GM19240 (cell line): Measurements from ENCODE around the gene APOBEC4.

Experiments
- DNase-seq: peaks from one replicate; pipeline ENCODE4 v3.0.0; 2011; ENCODE audit warnings: low spot score; ENCODE audit not compliant: insufficient read length

The APOBEC4 gene

DNA sequence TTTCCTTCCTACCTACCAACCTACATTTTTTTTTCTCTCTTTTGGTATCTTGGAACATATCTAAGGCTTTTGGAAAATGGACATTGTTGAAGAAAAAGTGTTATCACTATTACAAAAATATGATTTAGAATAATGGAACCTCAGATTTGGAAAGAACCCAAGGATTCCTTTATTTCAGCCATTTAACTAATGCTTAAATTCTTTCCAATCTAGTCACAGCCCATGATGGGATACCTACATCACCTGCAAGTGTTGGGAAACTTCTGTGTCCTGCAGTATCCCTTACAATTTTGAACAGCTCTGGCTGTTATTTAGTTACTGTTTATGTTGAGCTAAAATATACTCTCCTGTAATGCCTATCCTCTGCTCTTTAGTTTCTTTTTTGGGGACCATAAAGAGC is 22.3 kb upstream of the APOBEC4 start:
- no peak for DNase-seq

- no peak for DNase-seq
Observed at GRCh38 chr1:183674886-183675285, 21.8 kb upstream of the APOBEC4 start.

DNA sequence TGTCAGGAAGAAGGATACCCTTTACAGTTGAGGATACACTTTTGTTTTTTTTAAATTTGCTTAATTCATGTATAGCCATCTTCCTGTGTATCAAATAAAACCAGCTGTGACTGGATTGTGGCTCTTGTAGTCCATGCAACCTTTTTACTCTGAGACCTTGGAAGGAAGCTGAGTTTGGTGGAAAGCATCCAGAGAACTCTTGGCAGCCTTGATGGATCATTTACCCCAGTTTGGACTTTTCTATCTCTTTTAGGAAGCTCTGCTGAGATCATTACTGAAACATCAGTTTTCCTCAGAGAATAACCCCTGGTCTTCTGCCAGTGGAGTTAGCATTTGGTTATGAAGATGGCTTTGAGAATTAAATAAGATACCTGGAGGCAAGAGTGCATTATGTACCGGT is 21.2 kb upstream of the APOBEC4 start:
- no peak for DNase-seq

DNA sequence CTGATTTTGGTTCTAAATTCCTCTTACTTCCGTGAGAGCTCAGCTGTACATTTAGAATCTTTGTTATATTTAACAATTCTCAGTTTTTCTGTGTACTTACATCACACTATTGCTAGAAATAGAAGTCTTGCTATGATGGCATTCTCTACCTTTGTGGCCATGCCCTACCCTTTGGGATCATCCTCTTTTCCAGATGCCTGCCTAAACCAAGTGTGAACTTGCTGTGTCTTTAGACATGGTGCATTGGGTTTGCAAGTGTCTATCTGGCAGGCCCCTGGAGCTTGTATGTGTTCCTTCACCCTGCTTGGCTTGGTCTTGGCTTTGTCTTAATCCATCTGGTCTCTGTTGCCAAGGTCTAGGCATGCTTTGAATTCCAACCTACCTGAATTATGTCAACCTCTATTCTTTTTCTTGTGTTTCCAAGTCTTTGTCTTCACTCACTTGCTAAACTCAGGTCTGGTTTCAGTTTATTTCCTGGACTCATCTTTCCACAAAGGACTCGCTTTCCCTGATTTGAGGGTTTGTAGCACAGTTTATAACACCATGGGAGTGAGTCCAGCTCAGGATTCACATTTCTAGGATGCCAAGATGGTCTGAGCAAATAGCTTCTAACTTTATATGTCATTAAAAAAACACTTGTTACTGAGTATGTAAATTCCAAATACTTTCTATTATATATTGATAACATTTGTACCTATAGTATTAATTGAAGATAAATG is 20.6 kb upstream of the APOBEC4 start:
- no peak for DNase-seq

GRCh38 chr1:183670169-183670568 is 17.1 kb upstream of the APOBEC4 start:
- no peak for DNase-seq

DNA sequence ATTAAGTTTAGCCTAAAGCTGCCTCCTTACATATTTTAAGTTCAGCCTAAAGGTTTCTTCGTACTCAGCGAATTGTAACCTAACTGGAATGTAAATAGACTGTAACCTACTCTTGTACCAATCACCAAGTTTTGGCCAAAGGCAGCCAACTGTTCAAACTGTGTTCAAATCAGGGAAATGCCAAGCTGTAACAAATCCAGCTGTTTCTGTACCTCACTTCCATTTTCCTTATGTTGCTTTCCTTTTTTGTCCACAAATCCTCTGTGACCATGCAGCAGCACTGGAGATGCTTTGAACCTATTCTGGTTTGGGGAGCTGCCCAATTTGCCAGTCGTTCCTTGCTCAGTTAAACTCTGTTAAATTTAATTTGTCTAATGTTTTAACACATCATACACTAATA is 3.2 kb upstream of the APOBEC4 start:
- no peak for DNase-seq

DNA sequence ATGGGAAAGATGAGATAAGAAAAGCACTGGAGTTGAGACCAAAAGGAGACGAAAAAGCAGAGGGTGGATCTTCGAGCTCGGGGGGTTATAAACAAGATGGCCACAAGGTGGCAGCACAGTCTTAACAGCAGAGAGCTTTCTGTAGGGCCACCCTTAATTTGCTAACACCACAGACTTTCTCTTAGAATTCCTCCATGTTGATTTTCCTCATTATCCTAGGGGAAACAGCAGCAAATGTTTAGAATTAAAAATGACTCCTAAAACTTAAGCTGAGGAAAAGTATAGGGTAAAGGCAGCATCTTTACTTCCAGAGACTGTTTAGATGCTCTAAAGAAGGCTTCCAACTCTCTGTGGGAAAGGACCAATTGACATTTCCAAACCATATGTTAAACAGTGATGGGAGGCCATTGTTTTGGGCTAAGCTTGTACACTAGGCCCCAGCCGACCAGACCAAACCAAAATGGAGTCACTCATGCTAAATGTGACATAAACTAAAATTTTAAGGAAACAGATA is 2.5 kb upstream of the APOBEC4 start:
- no peak for DNase-seq

GRCh38 chr1:183654706-183655105 is 1.6 kb upstream of the APOBEC4 start:
- DNase-seq = no peak

GRCh38 chr1:183653876-183654451 is 848 bp upstream of the APOBEC4 start:
- no peak for DNase-seq

GRCh38 chr1:183653462-183653794 is 312 bp upstream of the APOBEC4 start:
- no peak for DNase-seq

GRCh38 chr1:183652107-183652506 is 1.0 kb downstream of the APOBEC4 start:
- no peak for DNase-seq

DNA sequence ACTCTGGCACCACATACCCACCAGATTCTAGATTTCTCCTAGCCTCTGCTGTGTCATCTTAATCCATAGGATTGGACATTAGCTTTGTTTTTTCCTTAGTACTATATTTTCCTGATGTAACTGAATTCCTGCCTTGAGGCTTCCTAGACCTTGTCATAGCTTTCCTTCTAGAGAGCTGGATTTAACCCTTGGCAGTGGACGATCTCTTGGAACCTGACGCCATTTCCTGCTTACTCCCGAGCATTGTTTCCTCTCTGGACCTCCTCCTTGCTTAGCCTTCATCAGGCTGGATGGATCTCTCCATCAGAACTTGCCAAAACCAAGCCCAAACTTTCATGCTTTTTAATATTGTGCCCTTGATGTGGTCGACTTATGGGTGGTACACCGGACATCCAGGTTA is 1.5 kb downstream of the APOBEC4 start:
- DNase-seq = no peak

DNA sequence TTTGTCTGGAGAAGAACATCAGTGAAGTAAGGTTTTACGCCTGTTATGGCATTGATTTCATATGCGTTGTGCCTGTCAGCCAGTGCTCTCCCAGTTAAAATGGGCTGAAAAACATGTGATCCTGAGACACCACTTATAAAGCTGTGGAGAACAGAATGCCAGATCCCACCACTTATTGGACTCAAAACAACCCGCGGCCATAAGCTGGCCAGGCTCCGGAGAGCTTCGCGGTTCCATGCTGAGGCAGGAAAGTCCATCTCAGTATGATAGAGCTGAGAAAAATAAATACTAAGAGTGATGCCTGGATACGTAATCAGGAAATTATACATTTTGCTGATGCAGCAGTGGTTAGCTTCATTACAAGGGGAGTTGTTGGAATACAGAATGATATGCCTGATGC is 5.1 kb downstream of the APOBEC4 start:
- no peak for DNase-seq

- DNase-seq = no peak
Observed at GRCh38 chr1:183646776-183647175, 6.3 kb downstream of the APOBEC4 start.

- no peak for DNase-seq
Observed at GRCh38 chr1:183645531-183645930, 7.6 kb downstream of the APOBEC4 start.

DNA sequence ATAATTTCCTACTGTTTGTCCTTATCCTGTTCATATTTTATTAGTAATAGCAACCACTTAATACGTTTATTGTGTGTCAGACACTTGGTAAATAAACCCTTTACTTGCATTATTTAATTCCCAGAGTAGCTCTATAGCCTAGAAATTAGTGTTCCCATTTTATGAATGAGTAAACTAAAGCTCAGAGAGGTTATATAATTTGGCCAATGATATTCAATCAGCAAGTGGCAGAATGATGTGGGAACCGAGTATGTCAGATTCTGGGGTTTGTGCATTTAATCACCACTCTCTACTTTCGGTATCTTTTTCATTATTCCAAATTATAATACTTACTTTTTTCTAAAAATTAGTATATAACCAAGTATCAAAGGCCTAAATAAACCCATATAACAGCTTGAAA is 10.9 kb downstream of the APOBEC4 start:
- no peak for DNase-seq

DNA sequence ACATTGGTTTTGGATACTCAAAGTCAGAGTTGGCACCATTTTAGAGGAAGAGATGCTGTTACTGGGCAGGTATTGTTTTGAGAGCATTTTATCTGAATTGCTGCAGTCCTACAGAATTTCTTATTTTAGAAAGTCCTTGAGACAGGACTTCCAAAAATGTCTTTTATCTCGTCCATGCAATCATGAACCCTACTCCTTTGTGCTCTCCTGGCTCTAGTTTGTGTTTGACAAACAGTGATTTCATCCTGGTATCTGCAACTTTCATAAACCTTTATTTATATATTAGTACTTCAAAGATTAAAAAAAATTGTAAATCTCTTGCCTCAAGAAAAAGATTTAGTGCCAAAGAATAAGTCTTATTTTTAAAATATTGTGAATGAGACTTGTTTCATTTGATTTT is 12.9 kb downstream of the APOBEC4 start:
- no peak for DNase-seq

DNA sequence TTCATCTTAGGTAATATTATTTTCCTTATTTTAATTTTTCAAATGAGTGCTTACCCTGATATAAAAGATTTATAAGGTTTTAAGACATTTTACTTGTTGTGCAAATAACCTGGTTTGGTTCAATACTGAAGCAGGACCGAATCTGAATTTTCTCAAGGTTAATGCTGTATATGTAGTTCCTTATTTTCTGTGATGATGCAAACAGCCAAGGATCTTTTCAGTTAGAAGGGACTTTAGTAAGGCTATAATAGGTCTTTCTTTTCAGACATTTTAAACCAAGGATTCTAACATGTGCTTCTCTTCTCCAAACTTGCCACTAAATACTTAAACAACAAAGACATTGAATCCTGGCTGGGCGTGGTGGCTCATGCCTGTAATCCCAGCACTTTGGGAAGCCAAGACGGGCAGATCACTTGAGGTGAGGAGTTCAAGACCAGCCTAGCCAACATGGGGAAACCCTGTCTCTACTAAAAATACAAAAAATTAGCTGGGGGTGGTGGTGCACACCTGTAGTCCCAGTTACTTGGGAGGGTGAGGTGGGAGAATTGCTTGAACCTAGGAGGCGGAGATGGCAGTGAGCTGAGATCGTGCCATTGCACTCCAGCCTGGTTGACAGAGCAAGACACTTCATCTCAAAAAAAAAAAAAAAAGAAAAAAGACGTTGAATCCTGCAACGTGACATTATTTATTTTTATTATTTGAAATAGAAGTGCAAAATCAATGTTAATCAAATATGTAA is 14.3 kb downstream of the APOBEC4 start:
- no peak for DNase-seq

DNA sequence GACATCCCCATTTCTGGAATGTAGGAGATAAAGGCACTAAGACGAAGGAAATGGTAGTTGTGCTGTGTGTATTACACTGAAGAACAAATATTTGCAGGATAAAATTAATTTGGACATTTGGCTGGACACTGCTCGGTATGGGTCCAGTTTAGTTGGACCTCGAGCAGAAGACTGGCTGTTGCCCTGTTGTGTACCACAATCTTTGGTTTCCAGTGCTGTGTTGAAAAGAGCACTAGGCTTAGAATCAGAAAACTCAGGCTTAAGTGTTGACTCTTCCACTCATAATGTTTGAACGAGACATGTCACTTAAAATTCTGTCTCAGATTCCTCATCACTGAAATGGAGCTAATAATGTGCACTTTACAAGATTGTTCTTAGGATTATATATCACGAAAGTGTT is 16.3 kb downstream of the APOBEC4 start:
- no peak for DNase-seq

DNA sequence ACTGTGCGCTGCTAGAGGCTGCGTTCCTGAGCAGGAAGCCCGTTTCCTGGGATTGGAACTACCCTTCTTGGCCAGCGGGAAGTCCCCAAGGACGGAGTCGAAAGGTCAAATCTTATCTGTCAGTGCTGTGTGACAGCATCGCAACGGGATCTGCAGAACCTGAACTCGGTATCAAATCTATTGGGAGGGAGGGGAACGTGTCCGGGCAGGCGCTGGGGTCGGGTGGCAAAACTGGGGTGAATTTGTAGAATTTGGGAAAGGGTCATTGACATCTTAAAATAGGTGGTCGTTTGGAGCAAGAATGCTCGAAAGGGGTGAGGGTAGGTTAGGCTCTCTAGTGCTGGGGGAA is 16.8 kb downstream of the APOBEC4 start:
- DNase-seq = no peak

DNA sequence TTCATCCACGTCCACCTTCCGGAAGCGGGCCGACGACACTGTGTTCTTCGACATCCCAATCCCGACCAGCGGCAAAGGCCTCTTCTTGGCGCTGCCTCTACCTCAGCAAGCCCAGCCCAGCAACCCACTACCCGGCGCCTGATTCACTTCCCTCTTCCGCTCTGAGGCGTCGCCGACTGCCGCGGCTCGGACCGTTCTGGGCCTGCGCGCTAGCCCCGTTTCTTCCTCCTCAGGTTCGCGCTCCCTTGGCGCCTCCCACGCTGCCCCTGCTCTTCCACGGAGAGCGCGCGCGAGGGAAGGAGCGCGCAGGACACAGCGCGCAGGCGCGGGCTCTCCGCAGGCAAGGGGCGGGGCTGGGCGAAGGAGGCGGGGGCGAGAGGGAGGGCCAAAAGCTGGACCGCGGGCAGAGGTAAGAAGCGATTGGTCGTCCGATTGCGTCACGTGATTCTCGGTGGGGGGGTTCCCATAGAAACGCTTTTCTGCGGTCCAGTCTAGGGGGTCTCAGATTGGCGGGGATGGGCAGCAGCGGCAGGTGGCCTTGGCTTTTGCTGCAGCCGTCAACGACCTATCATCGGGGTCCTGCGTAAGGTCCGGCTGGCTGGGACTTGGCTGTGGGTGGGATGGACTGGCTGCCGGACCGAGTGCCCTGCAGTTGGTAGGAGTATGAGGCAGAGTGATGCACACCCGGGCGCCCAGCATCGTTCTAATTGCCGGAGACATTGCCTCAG is 17.3 kb downstream of the APOBEC4 start, which contains the start of gene ARPC5:
ARPC5 (minus strand) TSS at position 178 of the 728 bp plus-strand sequence; CDS start at position 54, 124 bp downstream.
- DNase-seq = peak; percentile 67

GRCh38 chr1:183635099-183635605 is 18.0 kb downstream of the APOBEC4 start:
- DNase-seq = no peak
